Glutamatergic neuron (in vitro differentiated cells): ENCODE data around the gene GJD2. TPM values are rescaled to one million over a fixed set of nuclear protein-coding genes. Genes with fewer than 3 reads are reported as not detected.

ENCODE experiments used
- DNase-seq: peaks from one replicate; pipeline ENCODE4 v3.0.0; 2022
- H3K27ac Mint-ChIP-seq: one replicate; pipeline ENCODE4 v1.8.0; 2020; ENCODE audit warnings: mild to moderate bottlenecking, mixed read lengths, inconsistent platforms; ENCODE audit not compliant: unreplicated experiment
- H3K27me3 Mint-ChIP-seq: one replicate; pipeline ENCODE4 v1.8.0; 2020; ENCODE audit warnings: mild to moderate bottlenecking, moderate library complexity, mixed read lengths, inconsistent platforms; ENCODE audit not compliant: unreplicated experiment
- H3K36me3 Mint-ChIP-seq: one replicate; pipeline ENCODE4 v1.8.0; 2020; ENCODE audit warnings: mild to moderate bottlenecking, mixed read lengths, inconsistent platforms; ENCODE audit not compliant: unreplicated experiment
- H3K4me1 Mint-ChIP-seq: one replicate; pipeline ENCODE4 v1.8.0; 2020; ENCODE audit warnings: mild to moderate bottlenecking, low read depth, mixed read lengths, inconsistent platforms; ENCODE audit not compliant: unreplicated experiment
- H3K4me3 Mint-ChIP-seq: one replicate; pipeline ENCODE4 v1.8.0; 2020; ENCODE audit warnings: mild to moderate bottlenecking, mixed read lengths, inconsistent platforms; ENCODE audit not compliant: unreplicated experiment
- H3K9me3 Mint-ChIP-seq: one replicate; pipeline ENCODE4 v1.8.0; 2020; ENCODE audit warnings: mild to moderate bottlenecking, moderate library complexity, mixed read lengths, inconsistent platforms; ENCODE audit not compliant: unreplicated experiment
- total RNA-seq: library from RNA; stranded (reverse); fragmentation: NEBNext Ultra II Directional; extraction: Animal tissue kit (Norgen Biotek cat#: 25700); gene quantifications from one replicate; pipeline ENCODE4 v1.2.1, GENCODE V29; 2021; ENCODE audit not compliant: unreplicated experiment
- TF ChIP-seq, protein P1 (sequence below): fragments of 200-600 bp; sonication (generic); IDR thresholded peaks from one replicate; pipeline ENCODE4 v1.5.0; 2021; ENCODE audit not compliant: partially characterized antibody, unreplicated experiment

The GJD2 gene
- total RNA-seq, 1 donor from 2014 or later: 3.3 TPM

DNA sequence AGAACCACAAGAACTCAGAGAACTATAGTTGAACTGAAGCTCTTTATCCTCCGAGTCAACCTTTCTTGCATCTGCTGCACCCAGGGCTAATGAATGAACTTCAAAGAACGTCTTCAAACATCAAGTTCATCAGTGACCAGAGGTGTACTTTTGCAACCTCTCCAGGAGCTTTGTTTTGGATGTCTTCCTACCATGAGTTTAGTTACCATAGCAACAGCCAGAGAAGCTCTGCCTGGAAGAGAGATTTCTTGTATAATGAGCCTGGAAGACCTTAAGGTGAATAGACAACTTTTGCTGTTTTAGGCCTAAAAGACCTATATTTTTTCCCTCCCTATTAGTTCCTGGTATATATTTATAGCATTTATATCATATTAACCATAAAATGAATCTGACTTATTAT, 31.4 kb upstream of the GJD2 start:
- no peaks in the 10 kb centered on the region for H3K27me3 Mint-ChIP-seq
- no peak overlapping the region for H3K4me3 Mint-ChIP-seq
- DNase-seq: no peak
- H3K9me3 Mint-ChIP-seq: peaks cover 3% of the 10 kb centered on the region
- H3K36me3 Mint-ChIP-seq: peaks cover 5% of the 10 kb centered on the region
- H3K4me1 Mint-ChIP-seq: peaks cover 9% of the 10 kb centered on the region
- TF ChIP-seq, protein P1, sequence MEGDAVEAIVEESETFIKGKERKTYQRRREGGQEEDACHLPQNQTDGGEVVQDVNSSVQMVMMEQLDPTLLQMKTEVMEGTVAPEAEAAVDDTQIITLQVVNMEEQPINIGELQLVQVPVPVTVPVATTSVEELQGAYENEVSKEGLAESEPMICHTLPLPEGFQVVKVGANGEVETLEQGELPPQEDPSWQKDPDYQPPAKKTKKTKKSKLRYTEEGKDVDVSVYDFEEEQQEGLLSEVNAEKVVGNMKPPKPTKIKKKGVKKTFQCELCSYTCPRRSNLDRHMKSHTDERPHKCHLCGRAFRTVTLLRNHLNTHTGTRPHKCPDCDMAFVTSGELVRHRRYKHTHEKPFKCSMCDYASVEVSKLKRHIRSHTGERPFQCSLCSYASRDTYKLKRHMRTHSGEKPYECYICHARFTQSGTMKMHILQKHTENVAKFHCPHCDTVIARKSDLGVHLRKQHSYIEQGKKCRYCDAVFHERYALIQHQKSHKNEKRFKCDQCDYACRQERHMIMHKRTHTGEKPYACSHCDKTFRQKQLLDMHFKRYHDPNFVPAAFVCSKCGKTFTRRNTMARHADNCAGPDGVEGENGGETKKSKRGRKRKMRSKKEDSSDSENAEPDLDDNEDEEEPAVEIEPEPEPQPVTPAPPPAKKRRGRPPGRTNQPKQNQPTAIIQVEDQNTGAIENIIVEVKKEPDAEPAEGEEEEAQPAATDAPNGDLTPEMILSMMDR: no peak
- no peak overlapping the region for H3K27ac Mint-ChIP-seq

DNA sequence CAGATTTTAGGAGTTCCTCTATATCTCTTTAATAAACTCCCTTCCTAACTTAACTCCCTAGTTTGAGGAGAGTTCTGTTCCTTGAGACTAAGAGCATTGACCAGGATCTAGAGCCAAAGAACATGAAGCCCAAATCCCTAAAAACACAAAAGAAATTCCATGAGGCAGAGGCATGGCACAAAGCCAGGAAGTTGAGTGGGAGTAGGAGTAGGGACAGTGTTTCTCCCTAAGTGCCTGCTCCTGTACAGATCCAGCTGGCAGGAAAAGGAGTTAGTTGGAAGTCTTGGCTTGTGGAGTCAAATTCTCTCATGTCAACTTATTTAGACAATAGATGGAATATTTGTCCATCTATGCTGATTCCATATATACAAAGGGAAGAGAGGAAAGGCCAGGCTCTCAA, 29.2 kb upstream of the GJD2 start:
- H3K36me3 Mint-ChIP-seq: no peaks in the 10 kb centered on the region
- no peaks in the 10 kb centered on the region for H3K4me1 Mint-ChIP-seq
- TF ChIP-seq, protein P1: no peak
- H3K4me3 Mint-ChIP-seq: no peak overlapping the region
- DNase-seq: no peak
- H3K27ac Mint-ChIP-seq: no peak overlapping the region
- H3K9me3 Mint-ChIP-seq: peaks cover 2% of the 10 kb centered on the region
- H3K27me3 Mint-ChIP-seq: no peaks in the 10 kb centered on the region

DNA sequence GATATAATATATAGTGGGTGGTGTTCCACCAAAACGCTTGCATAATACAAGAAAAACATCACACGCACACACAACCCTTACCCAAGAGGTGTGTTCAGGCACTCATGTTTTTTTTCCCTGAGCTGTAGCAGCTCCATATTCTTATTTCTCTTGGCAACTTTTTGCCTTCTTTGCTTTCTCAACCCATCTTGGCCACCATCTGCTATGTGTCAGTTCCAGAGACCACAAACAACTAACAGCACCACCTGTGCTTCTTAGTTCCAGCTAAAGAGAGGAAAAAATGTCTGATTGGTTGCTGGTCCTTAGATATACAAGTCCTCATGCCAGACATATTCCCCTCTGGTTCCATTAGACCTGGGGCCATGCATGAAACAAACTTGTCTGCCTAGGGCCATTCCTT, 28.6 kb upstream of the GJD2 start:
- H3K9me3 Mint-ChIP-seq: peaks cover 2% of the 10 kb centered on the region
- H3K27ac Mint-ChIP-seq: no peak overlapping the region
- DNase-seq: no peak
- no peaks in the 10 kb centered on the region for H3K4me1 Mint-ChIP-seq
- TF ChIP-seq, protein P1: no peak
- H3K27me3 Mint-ChIP-seq: no peaks in the 10 kb centered on the region
- no peak overlapping the region for H3K4me3 Mint-ChIP-seq
- no peaks in the 10 kb centered on the region for H3K36me3 Mint-ChIP-seq

DNA sequence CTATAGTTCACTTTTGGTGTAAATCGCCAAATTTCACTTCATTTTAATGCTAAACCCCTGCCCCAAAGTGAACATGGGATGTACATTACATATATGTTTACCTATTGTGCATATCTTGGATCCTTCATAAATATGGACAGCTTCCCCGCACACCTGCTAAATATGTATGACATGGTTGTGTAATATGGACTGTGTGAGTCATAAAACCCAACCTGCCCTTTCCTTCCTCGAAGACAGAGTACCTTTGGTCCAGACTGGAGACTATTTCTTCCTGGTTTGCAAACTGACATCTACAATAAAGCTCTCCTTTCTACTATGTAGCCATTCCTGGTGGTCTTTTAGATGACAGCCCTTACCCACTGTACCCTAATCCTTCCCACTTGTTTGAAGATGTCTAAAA, 28.1 kb upstream of the GJD2 start:
- Mint-ChIP-seq H3K27ac (no peak overlapping the region), H3K27me3 (no peaks in the 10 kb centered on the region), H3K4me3 (no peak overlapping the region), H3K9me3 (peaks cover 2% of the 10 kb centered on the region), H3K36me3 (no peaks in the 10 kb centered on the region), H3K4me1 (no peaks in the 10 kb centered on the region)
- DNase-seq: no peak
- TF ChIP-seq, protein P1: no peak

DNA sequence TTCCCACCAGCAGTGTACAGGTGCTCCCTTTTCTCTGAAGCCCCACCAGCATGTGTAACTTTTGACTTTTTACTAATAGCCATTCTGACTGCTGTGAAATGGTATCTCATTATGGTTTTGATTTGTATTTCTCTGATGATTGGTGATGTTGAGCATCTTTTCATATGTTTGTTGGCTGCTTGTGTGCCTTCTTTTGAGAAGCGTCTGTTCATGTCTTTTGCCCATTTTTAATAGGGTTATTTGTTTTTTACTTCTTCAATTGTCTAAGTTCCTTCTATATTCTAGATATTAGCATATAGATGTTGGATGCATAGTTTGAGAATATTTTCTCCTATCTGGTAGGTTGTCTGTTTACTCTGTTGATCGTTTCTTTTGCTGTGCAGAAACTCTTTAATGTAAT, 25.9 kb upstream of the GJD2 start:
- Mint-ChIP-seq H3K36me3 (no peaks in the 10 kb centered on the region), H3K27ac (no peak overlapping the region), H3K4me3 (no peak overlapping the region), H3K9me3 (peaks cover 2% of the 10 kb centered on the region), H3K4me1 (no peaks in the 10 kb centered on the region), H3K27me3 (no peaks in the 10 kb centered on the region)
- no peak for DNase-seq
- TF ChIP-seq, protein P1: no peak
